Measurements from ENCODE around the gene BBS9. TPM values are rescaled to one million over a fixed set of nuclear protein-coding genes. Genes with fewer than 3 reads are reported as not detected.
A peak's percentile ranks its signal among the peaks of the same experiment; 100 is the strongest.
"Not testable (repeated sequence)": the region's sequence is repeated elsewhere in the genome, so short reads cannot be mapped to it uniquely, and the experiment has no call there.

Gene BBS9
- total RNA-seq, 1 experiment from 2014 or later: 5.7 TPM

DNA sequence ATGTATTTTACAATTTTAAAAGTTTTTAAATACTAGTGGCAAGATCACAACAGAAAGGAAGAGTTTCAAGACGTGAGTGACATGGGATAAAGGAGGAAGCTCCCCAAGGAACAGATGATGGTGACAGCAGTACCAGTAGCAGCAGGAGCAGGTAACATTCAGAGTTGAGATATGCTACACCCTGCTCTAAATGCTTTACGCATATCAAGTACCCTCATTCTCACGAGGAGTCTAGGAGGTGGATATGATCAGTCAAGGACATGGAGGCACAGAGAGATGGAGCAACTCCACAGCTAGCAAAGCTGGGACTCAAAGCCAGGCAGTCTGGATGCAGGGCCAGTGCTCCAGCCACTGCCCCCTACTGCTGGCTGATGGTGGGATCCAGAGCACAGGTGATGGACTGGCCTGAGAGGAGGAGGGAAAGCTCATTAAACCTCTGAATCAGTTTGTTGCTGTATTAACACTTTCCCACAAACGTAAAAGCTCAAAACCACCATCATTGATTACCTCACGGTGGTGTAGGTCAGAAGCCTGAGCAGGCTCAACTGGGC lies 37.6 kb upstream of the BBS9 start:
- Histone ChIP-seq H3K27ac (ENCODE audit: low read length) (no peak overlapping the region), H3K36me3 (ENCODE audit: low read depth, low read length) (peaks cover 8% of the 10 kb centered on the region; the same call in 1 of the 2 replicates), H3K4me2 (ENCODE audit: low read length) (0 out of 2 replicates have a peak overlapping the region, but pooled peaks have one; percentile 35), H3K4me1 (ENCODE audit: insufficient read depth, low read length) (peaks cover 8% of the 10 kb centered on the region; the same call in 1 of the 2 replicates), H3K79me2 (ENCODE audit: low read length) (no peaks in the 10 kb centered on the region), H2AFZ (ENCODE audit: low read length) (no peak overlapping the region), H3K27me3 (ENCODE audit: low read length) (no peaks in the 10 kb centered on the region), H3K9me2 (replicated peaks; ENCODE audit: low read length) (no peaks in the 10 kb centered on the region), H3F3A (ENCODE audit: low read length, unreplicated experiment) (no peaks in the 10 kb centered on the region), H3K9ac (ENCODE audit: low read length) (no peak overlapping the region), H4K20me1 (ENCODE audit: low read length) (no peaks in the 10 kb centered on the region), H3K4me3 (ENCODE audit: low read length) (no peak overlapping the region), H3K9me3 (ENCODE audit: low read length) (no peaks in the 10 kb centered on the region)
- CTCF ChIA-PET: no interaction called here
- TF ChIP-seq, protein P1, sequence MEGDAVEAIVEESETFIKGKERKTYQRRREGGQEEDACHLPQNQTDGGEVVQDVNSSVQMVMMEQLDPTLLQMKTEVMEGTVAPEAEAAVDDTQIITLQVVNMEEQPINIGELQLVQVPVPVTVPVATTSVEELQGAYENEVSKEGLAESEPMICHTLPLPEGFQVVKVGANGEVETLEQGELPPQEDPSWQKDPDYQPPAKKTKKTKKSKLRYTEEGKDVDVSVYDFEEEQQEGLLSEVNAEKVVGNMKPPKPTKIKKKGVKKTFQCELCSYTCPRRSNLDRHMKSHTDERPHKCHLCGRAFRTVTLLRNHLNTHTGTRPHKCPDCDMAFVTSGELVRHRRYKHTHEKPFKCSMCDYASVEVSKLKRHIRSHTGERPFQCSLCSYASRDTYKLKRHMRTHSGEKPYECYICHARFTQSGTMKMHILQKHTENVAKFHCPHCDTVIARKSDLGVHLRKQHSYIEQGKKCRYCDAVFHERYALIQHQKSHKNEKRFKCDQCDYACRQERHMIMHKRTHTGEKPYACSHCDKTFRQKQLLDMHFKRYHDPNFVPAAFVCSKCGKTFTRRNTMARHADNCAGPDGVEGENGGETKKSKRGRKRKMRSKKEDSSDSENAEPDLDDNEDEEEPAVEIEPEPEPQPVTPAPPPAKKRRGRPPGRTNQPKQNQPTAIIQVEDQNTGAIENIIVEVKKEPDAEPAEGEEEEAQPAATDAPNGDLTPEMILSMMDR (conservative IDR thresholded peaks at IDR 0.05; ENCODE audit: low read depth, low read length): no peak
- POLR2A ChIA-PET (ENCODE audit: unreplicated experiment): no interaction called here
- no TSS peak for BruUV-seq (replicated peaks)
- DNase-seq (no peak), ATAC-seq (no peak)
- intact Hi-C loops (cut with micrococcal nuclease): no loop called here

DNA sequence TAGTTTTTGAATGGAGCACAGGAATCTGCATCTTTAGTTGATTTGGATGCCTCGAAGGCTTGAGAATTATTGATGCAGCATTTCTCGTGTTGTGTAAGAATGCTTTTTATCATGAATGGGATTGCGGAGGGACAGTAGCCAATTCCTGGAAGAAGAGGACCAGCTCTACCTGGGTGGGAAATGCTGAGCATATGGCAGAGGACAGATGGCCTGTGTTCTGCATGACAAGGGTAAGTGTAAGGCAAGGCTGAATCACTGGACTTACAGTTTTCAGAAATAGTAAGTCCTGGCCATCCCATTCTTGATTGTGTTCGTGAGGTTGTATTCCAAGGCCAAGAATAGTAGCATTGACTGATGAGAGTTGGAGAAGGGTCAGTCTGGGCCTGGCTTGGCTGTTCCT lies 36.1 kb upstream of the BBS9 start:
- CTCF ChIA-PET: no interaction called here
- ATAC-seq (no peak), DNase-seq (no peak)
- Histone ChIP-seq H4K20me1 (ENCODE audit: low read length) (no peaks in the 10 kb centered on the region), H3K4me2 (ENCODE audit: low read length) (no peak overlapping the region), H3K4me1 (ENCODE audit: insufficient read depth, low read length) (peaks cover 8% of the 10 kb centered on the region; the same call in 1 of the 2 replicates), H3K4me3 (ENCODE audit: low read length) (no peak overlapping the region), H3K9me2 (replicated peaks; ENCODE audit: low read length) (no peaks in the 10 kb centered on the region), H3F3A (ENCODE audit: low read length, unreplicated experiment) (no peaks in the 10 kb centered on the region), H2AFZ (ENCODE audit: low read length) (no peak overlapping the region), H3K36me3 (ENCODE audit: low read depth, low read length) (peaks cover 15% of the 10 kb centered on the region; the same call in 1 of the 2 replicates), H3K79me2 (ENCODE audit: low read length) (no peaks in the 10 kb centered on the region), H3K27me3 (ENCODE audit: low read length) (no peaks in the 10 kb centered on the region), H3K27ac (ENCODE audit: low read length) (no peak overlapping the region), H3K9me3 (ENCODE audit: low read length) (no peaks in the 10 kb centered on the region), H3K9ac (ENCODE audit: low read length) (no peak overlapping the region)
- BruUV-seq (replicated peaks): no TSS peak
- intact Hi-C loops (cut with micrococcal nuclease): no loop called here
- TF ChIP-seq EZH2 (IDR thresholded peaks at IDR 0.05; ENCODE audit: low read length, unreplicated experiment) (no peak), EZH2phosphoT487 (IDR thresholded peaks at IDR 0.05; ENCODE audit: borderline replicate concordance, low read length) (no peak)
- TF ChIP-seq, protein P1 (conservative IDR thresholded peaks at IDR 0.05; ENCODE audit: low read depth, low read length): no peak
- POLR2A ChIA-PET (ENCODE audit: unreplicated experiment): no interaction called here

DNA sequence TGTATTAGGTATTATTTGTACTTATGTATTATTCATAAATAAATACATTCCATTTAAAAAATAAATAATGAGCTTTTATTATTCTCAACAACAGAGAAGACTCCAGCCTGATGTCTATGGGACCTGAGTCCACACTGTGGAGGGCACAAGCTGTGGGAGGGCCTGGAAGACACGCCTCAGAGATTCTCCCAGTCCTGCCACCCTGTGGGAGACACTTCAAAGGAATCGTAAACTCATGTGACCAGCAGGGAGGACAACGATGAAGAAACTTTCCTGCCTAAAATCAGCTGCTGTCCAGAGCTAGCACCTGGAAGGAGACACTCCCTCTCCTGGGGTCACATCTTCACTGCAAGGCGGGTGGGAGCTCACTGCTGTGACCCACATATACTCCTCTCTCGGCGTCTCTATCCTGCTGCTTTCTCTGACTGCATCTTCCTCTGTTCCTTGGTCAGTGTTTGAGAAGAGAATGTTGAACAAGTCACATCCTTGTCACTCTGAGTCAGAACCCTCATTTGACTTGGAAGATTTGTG lies 34.6 kb upstream of the BBS9 start:
- ATAC-seq: peak; percentile 82
- H4K20me1 ChIP-seq (ENCODE audit: low read length); H2AFZ ChIP-seq (ENCODE audit: low read length); intact Hi-C loops (cut with micrococcal nuclease); POLR2A ChIA-PET (ENCODE audit: unreplicated experiment); H3F3A ChIP-seq (ENCODE audit: low read length, unreplicated experiment); H3K4me1 ChIP-seq (ENCODE audit: insufficient read depth, low read length); H3K4me3 ChIP-seq (ENCODE audit: low read length); H3K79me2 ChIP-seq (ENCODE audit: low read length); H3K9ac ChIP-seq (ENCODE audit: low read length); H3K9me2 ChIP-seq (replicated peaks; ENCODE audit: low read length); DNase-seq; H3K27ac ChIP-seq (ENCODE audit: low read length); H3K4me2 ChIP-seq (ENCODE audit: low read length); H3K27me3 ChIP-seq (ENCODE audit: low read length); H3K9me3 ChIP-seq (ENCODE audit: low read length): not testable (repeated sequence)
- CTCF ChIA-PET: interaction anchor here (0.6 kb wide), 2 partner anchors 45 to 204 kb away, joined by 3 read pairs; partner anchors contain the start of gene KBTBD2
- TSS peak; percentile 35 for BruUV-seq (replicated peaks)
- H3K36me3 ChIP-seq (ENCODE audit: low read depth, low read length): peaks cover 15% of the 10 kb centered on the region; the same call in 1 of the 2 replicates
